ENCODE data around the gene IP6K2.

IP6K2 gene

DNA sequence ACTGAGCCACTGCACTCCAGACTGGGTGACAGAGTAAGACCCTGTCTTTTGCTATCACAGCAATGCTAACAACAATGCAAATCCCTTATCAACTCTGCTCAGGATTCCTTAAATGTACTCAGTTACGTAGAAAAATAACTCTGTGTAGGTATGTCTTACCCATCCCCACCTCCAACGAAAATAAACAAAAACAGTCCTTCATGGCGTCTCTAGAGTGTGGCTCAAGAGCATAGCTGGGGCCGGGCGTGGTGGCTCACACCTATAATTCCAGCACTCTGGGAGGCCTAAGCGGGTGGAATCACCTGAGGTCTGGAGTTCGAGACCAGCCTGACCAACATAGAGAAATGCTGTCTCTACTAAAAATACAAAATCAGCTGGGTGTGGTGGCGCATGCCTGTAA lies 18.1 kb downstream of the IP6K2 start:
- TF ChIP-seq, protein P1, sequence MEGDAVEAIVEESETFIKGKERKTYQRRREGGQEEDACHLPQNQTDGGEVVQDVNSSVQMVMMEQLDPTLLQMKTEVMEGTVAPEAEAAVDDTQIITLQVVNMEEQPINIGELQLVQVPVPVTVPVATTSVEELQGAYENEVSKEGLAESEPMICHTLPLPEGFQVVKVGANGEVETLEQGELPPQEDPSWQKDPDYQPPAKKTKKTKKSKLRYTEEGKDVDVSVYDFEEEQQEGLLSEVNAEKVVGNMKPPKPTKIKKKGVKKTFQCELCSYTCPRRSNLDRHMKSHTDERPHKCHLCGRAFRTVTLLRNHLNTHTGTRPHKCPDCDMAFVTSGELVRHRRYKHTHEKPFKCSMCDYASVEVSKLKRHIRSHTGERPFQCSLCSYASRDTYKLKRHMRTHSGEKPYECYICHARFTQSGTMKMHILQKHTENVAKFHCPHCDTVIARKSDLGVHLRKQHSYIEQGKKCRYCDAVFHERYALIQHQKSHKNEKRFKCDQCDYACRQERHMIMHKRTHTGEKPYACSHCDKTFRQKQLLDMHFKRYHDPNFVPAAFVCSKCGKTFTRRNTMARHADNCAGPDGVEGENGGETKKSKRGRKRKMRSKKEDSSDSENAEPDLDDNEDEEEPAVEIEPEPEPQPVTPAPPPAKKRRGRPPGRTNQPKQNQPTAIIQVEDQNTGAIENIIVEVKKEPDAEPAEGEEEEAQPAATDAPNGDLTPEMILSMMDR (conservative IDR thresholded peaks at IDR 0.05) = no peak
- no peak overlapping the region for H3K27ac ChIP-seq

DNA sequence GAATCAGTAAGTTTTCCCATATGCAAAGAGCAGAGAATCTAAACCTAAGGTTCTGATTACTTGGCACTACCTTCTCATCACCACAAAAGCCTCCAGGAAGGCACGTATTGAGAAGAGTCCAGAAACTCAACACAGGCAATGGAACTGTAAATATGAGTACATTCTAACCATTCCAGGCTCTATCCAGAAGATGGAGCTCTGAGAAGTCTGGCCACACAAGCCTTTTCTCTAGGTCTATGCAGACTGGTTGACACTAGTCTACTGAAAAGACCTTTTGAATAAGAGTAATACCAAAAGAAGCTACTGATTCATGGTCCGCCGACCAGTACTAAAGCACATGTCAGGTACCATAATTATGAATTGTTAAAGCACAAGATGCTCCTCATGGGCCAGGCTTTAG lies 19.1 kb downstream of the IP6K2 start:
- TF ChIP-seq, protein P1 (conservative IDR thresholded peaks at IDR 0.05) = peak; percentile 8; the same call in 1 of the 2 replicates
- no peak overlapping the region for H3K27ac ChIP-seq

DNA sequence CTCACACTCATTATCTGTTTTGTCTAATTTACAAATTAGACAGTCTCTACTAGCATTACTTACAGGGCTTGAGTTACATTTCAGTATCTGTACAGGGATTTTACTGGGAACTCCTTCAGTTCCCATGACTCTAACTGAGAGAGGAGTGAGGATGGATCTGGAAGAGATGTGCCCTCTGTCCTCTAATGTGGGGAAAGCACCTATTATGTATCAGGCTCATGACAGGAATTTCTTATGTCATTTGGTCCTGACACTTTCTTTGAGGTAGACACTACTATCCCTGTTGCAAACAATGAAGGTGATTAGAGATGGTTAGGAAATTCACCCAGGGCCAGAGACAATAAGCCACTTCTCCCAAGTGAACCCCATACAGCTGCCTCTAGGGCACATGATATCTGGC lies 20.4 kb downstream of the IP6K2 start:
- TF ChIP-seq, protein P1 (conservative IDR thresholded peaks at IDR 0.05) = no peak
- no peak overlapping the region for H3K27ac ChIP-seq

DNA sequence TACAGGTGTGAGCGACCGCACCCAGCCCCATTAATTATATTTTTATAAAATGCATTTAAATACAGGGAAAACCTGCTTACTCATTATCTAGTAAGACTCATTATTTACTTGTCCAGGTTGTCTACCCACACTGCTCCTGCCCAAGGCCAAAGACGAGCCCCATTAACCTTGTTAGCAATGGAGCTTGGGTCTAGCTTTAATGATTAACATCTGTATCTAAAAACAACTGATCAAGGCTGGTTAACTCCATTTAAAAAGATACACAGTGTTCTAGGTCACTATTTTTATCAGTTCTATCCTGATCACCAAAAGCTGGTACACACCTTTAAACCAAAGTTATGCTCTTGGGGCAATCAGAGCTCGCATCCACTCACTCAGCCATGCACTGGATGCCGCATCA lies 20.9 kb downstream of the IP6K2 start:
- no peak overlapping the region for H3K27ac ChIP-seq
- TF ChIP-seq, protein P1 (conservative IDR thresholded peaks at IDR 0.05) = no peak

DNA sequence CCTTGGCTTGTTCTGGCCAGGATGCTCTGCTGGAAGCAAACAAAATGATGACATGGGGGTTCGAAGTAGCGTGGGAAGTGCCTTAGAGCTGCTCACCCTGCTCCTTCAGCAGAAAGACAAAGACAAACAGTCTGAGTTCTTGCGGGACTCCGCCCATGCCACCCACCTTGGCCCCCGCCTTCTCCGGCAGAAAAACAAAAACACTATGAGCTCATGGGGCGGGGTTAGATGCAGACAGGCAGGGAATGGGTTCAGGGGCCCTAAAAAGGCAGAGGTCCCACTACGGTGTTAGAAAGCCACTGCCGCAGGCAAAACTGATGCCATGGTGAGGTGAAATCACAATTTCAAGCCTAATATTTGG lies 21.6 kb downstream of the IP6K2 start:
- no peak overlapping the region for H3K27ac ChIP-seq
- TF ChIP-seq, protein P1 (conservative IDR thresholded peaks at IDR 0.05) = no peak

DNA sequence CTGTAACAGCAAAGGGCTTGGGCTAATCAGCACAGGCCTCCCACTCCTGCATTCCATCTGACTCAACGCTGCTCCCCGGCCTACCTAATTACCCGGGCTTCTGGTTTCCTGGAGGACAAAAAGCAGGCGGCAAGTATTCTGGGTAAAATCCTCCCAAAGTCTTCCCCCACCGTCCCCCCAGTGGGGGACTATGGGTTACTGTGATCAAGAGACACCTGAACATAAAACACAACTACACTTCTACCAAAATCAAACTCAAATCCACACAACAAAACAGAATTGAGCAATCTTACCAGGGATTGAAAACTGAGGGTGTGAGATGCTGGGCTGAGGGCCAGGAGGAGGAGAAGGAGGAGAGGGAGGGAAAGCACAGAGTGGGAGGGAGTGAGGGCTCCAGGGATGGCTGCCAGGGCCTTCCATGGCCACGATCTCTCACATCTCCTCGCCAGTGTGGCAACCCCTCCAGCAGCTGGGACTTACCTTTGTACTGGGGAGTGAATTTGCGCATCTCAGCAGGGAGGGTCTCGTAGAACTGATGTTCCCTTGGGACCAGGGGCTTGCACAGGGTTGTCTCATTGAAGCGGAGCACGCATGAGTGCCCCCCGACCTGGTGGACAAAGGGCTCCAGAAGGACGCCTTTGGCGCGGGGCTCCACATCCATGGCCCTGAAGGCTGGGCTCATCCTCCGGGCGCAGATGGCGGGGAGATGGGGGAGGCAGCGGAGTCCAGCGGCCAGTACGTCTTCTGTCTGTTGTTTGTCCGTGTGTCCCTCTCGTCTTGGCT lies 22.2 kb downstream of the IP6K2 start:
- TF ChIP-seq, protein P1 (conservative IDR thresholded peaks at IDR 0.05) = no peak
- no peak overlapping the region; the same call in 1 of the 2 replicates for H3K27ac ChIP-seq

DNA sequence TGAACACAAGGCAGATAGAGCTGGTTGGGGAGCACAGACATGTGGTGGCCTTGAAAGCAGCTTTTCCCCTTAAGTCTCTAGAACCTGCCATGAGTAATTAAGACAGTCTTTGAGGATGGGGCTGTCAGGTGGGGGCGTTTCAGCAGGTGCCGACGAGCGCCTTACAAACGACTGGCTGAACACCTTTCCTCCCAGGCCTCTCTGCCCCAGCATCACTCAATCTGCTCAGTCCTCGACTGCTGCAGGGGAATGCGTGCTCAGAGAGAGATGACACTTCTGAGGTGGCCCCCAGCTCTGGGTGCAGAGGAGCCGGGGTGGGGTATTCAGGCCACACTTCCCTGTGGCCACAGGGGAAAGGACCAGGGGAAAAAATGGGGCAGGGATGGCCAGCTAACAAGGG lies 23.2 kb downstream of the IP6K2 start:
- TF ChIP-seq, protein P1 (conservative IDR thresholded peaks at IDR 0.05) = no peak
- peak overlapping the region; percentile 18; the same call in 1 of the 2 replicates for H3K27ac ChIP-seq

All from VCaP (cell line).